Neural cell (in vitro differentiated cells): ENCODE measurements around the gene ACBD6.

Experiments
- EP300 ChIP-seq: fragments of 450-650 bp; conservative IDR thresholded peaks from 2 replicates; pipeline ENCODE4 v1.6.1; 2014; ENCODE audit warnings: antibody characterized with exemption, mild to moderate bottlenecking, moderate library complexity; ENCODE audit not compliant: poor library complexity, severe bottlenecking
- EZH2 ChIP-seq: fragments of 200-600, 300-800 bp; shearing (Covaris generic), sonication (generic); IDR thresholded peaks from 2 replicates; pipeline ENCODE4 v1.6.1; 2014; ENCODE audit warnings: antibody characterized with exemption, low read length, borderline replicate concordance, mild to moderate bottlenecking; ENCODE audit not compliant: insufficient read depth, poor library complexity, severe bottlenecking
- MXI1 ChIP-seq: fragments of 450-650 bp; conservative IDR thresholded peaks from 2 replicates; pipeline ENCODE4 v1.6.1; 2014; ENCODE audit warnings: antibody characterized with exemption, mild to moderate bottlenecking; ENCODE audit not compliant: poor library complexity, severe bottlenecking
- TAF1 ChIP-seq: IDR thresholded peaks from 2 replicates; pipeline ENCODE4 v1.6.1; 2012; ENCODE audit warnings: low read depth
- TF ChIP-seq, protein P1 (sequence below): fragments of 450-650 bp; IDR thresholded peaks from 2 replicates; pipeline ENCODE4 v1.5.1; 2014; ENCODE audit warnings: antibody characterized with exemption, mild to moderate bottlenecking, moderate library complexity; ENCODE audit not compliant: poor library complexity, severe bottlenecking
- TF ChIP-seq, protein P2 (sequence below): IDR thresholded peaks from 2 replicates; pipeline ENCODE4 v1.6.1; 2012; ENCODE audit warnings: borderline replicate concordance

DNA sequence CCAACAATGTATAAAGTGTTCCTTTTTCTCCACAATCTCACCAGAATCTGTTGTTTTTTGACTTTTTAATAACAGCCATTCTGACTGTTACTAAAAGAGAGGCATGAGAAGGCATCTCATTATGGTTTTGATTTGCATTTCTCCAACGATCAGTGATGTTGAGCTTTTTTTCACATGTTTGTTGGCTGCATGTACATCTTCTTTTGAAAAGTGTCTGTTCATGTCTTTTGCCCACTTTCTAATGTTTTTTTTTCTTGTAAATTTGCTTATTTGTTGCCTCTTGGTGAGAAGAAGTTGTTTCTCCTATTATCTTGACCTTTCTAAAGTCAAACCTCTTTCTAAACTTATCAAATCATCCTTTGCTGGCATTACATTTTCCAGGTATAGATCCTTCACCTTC lies 80.8 kb downstream of the ACBD6 start:
- TF ChIP-seq, protein P1, sequence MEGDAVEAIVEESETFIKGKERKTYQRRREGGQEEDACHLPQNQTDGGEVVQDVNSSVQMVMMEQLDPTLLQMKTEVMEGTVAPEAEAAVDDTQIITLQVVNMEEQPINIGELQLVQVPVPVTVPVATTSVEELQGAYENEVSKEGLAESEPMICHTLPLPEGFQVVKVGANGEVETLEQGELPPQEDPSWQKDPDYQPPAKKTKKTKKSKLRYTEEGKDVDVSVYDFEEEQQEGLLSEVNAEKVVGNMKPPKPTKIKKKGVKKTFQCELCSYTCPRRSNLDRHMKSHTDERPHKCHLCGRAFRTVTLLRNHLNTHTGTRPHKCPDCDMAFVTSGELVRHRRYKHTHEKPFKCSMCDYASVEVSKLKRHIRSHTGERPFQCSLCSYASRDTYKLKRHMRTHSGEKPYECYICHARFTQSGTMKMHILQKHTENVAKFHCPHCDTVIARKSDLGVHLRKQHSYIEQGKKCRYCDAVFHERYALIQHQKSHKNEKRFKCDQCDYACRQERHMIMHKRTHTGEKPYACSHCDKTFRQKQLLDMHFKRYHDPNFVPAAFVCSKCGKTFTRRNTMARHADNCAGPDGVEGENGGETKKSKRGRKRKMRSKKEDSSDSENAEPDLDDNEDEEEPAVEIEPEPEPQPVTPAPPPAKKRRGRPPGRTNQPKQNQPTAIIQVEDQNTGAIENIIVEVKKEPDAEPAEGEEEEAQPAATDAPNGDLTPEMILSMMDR = no peak
- TF ChIP-seq MXI1 (no peak), TAF1 (no peak), EP300 (no peak), EZH2 (no peak)
- TF ChIP-seq, protein P2, sequence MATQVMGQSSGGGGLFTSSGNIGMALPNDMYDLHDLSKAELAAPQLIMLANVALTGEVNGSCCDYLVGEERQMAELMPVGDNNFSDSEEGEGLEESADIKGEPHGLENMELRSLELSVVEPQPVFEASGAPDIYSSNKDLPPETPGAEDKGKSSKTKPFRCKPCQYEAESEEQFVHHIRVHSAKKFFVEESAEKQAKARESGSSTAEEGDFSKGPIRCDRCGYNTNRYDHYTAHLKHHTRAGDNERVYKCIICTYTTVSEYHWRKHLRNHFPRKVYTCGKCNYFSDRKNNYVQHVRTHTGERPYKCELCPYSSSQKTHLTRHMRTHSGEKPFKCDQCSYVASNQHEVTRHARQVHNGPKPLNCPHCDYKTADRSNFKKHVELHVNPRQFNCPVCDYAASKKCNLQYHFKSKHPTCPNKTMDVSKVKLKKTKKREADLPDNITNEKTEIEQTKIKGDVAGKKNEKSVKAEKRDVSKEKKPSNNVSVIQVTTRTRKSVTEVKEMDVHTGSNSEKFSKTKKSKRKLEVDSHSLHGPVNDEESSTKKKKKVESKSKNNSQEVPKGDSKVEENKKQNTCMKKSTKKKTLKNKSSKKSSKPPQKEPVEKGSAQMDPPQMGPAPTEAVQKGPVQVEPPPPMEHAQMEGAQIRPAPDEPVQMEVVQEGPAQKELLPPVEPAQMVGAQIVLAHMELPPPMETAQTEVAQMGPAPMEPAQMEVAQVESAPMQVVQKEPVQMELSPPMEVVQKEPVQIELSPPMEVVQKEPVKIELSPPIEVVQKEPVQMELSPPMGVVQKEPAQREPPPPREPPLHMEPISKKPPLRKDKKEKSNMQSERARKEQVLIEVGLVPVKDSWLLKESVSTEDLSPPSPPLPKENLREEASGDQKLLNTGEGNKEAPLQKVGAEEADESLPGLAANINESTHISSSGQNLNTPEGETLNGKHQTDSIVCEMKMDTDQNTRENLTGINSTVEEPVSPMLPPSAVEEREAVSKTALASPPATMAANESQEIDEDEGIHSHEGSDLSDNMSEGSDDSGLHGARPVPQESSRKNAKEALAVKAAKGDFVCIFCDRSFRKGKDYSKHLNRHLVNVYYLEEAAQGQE = no peak
